ENCODE results near the gene RBAK. TPM values are rescaled to one million over a fixed set of nuclear protein-coding genes. Genes with fewer than 3 reads are reported as not detected.

RBAK gene
- total RNA-seq, 1 experiment from 2014 or later, result 16.2 TPM

DNA sequence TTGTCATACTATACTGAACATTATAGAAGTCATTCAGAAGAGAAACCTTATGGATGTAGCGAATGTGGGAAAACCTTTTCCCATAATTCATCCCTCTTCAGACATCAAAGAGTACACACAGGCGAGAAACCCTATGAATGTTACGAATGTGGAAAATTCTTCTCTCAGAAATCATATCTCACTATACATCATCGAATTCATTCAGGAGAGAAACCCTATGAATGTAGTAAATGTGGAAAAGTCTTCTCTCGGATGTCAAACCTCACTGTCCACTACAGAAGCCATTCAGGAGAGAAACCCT lies 19.4 kb downstream of the RBAK start:
- intact Hi-C loops (cut with micrococcal nuclease), result no loop called here
- no peak overlapping the region for H3K4me3 ChIP-seq (replicated peaks in 1 of 2; ENCODE audit: low read depth in 1 of 2, low read length in 2 of 2)
- BruUV-seq (replicated peaks), result no TSS peak
- no peaks in the 10 kb centered on the region for H3K4me1 ChIP-seq (ENCODE audit: control insufficient read depth in 1 of 2, insufficient read depth in 2 of 2, low read length in 2 of 2)
- ChIA-PET POLR2A (no interaction called here), CTCF (no interaction called here), RAD21 (ENCODE audit: low non-redundant PET in 1 of 2, low total read pairs in 2 of 2, uncharacterized antibody in 2 of 2, unreplicated experiment in 2 of 2) (no interaction called here)
- TF ChIP-seq REST (IDR thresholded peaks at IDR 0.05; ENCODE audit: low read depth), result no peak
- no peak for TF ChIP-seq TCF7L2 (IDR thresholded peaks at IDR 0.05; ENCODE audit: borderline replicate concordance, extremely low read depth, insufficient read depth, insufficient read length)
- TF ChIP-seq MAX (IDR thresholded peaks at IDR 0.05), result no peak
- TF ChIP-seq CEBPB (IDR thresholded peaks at IDR 0.05; ENCODE audit: low read depth), result no peak
- no peak for TF ChIP-seq JUND (IDR thresholded peaks at IDR 0.05)
- no peak for TF ChIP-seq EZH2 (IDR thresholded peaks at IDR 0.05)
- TF ChIP-seq ZFX (IDR thresholded peaks at IDR 0.05), result no peak
- TF ChIP-seq SIN3A (IDR thresholded peaks at IDR 0.05; ENCODE audit: low read depth), result no peak
- TF ChIP-seq ATF3 (IDR thresholded peaks at IDR 0.05), result no peak
- no peak overlapping the region for H3K27ac ChIP-seq (ENCODE audit: low read depth, low read length)
- H3K79me2 ChIP-seq (ENCODE audit: insufficient read depth, low read length), result no peaks in the 10 kb centered on the region
- H3K9me2 ChIP-seq (ENCODE audit: insufficient read depth), result no peaks in the 10 kb centered on the region
- H3K4me2 ChIP-seq (ENCODE audit: low read length), result no peak overlapping the region
- H4K20me1 ChIP-seq (ENCODE audit: insufficient read depth), result no peaks in the 10 kb centered on the region
- H3K9me3 ChIP-seq (ENCODE audit: control insufficient read depth in 1 of 2, insufficient read depth in 1 of 2, low read depth in 1 of 2, low read length in 2 of 2), result peaks cover 62 to 79% of the 10 kb centered on the region in 2 experiments
- peaks cover 15 to 72% of the 10 kb centered on the region in 2 experiments for H3K36me3 ChIP-seq (ENCODE audit: control insufficient read depth in 1 of 2, insufficient read depth in 2 of 2, low read length in 2 of 2)
- ATAC-seq, result no peak
- DNase-seq (ENCODE audit: low read depth, low spot score), result no peak
- H3K9ac ChIP-seq (ENCODE audit: low read length), result no peak overlapping the region
- H3K27me3 ChIP-seq (ENCODE audit: insufficient read depth, low read length), result no peaks in the 10 kb centered on the region
- no peak overlapping the region for H2AFZ ChIP-seq (ENCODE audit: low read depth, low read length, poor library complexity, severe bottlenecking)
